GM12873 (cell line): ENCODE data around the gene RBMX.

Source experiments
- CTCF ChIP-seq: IDR thresholded peaks from 2 replicates; pipeline ENCODE4 v1.5.1; 2012; ENCODE audit warnings: low read depth, mild to moderate bottlenecking, moderate library complexity, low read length, control low read depth; ENCODE audit not compliant: insufficient read depth; ENCODE audit errors: missing control alignments

RBMX gene

GRCh38 chrX:136907621-136908020 is 27.1 kb upstream of the RBMX start:
- TF ChIP-seq CTCF = no peak

GRCh38 chrX:136906921-136907510 is 26.5 kb upstream of the RBMX start:
- no peak for TF ChIP-seq CTCF

GRCh38 chrX:136899221-136899620 is 18.7 kb upstream of the RBMX start:
- TF ChIP-seq CTCF = no peak

GRCh38 chrX:136896121-136896914 is 15.8 kb upstream of the RBMX start:
- TF ChIP-seq CTCF = no peak

DNA sequence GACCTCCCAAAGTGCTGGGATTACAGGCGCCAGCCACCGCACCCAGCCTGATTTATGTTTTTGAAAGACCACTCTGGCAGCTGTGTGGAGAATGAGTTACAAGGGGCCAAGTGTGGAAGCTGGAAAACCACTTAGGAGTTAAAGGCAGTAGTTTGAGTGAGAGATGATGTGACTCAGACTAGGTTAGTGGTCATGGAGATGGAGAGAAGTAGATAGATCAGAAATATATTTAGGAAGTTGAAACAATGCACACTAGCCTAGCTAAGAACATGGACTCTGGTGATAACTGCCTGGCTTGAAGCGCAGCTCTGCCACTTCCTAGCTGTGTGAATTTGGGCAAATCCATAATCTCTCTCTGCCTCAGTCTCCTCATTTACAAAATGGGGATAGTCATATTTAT is 11.9 kb upstream of the RBMX start:
- no peak for TF ChIP-seq CTCF

DNA sequence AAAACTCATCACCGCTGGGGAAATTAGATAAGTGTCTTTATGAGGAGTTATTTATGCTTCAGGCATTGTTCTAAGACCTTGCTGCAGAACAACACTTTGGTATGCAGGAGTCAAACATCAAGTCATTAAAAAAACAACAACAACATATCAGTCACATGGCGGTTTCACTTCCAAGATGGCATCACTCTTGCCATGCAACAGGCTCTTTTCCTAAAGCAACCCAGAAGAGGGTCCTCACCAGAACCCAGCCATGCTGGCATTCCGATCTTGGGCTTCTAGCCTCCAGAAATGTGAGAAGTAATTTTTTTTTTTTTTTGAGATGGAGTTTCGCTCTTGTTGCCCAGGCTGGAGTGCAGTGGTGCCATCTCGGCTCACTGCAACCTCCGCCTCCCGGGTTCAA is 8.7 kb upstream of the RBMX start:
- TF ChIP-seq CTCF = no peak

DNA sequence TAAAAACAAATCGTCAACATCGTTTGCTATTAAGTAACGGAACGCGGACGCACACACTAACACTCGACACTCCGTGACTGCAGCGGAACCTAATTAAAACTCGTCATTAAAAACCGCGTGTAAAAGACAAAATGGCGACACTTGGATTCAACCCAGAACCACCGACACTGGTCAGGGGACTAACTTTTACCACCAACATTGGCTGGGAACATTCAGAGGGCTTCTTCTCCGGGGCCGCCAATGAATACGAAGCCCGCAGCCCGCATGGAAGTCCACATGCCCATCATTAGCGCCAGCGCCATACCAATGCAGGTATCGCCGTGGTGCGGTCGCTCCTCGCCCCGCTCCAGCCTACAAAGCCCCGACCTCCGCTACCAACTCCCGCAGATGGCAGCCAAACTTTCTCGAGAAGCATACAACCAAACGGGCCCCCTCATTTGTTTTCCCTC is 498 bp downstream of the RBMX start:
- TF ChIP-seq CTCF = no peak
